OCI-LY3 (cell line): Measurements from ENCODE around the gene DDX24.

Experiments used
- H2AFZ ChIP-seq: fragments of 200-600, 300-600 bp; shearing (Covaris generic); 2 replicates; pipeline ENCODE4 v1.6.0; 2014; ENCODE audit warnings: antibody characterized with exemption, low read depth, low read length
- H3K27ac ChIP-seq: fragments of 200-600, 300-600 bp; sonication (generic); 2 replicates; pipeline ENCODE4 v1.5.1; 2014; ENCODE audit warnings: mild to moderate bottlenecking, low read length, moderate library complexity, mixed read lengths
- H3K27me3 ChIP-seq: fragments of 200-600, 300-600 bp; sonication (generic); 2 replicates; pipeline ENCODE4 v1.6.1; 2014; ENCODE audit warnings: low read depth, low read length, mixed read lengths
- H3K36me3 ChIP-seq: fragments of 200-600, 300-600 bp; sonication (generic); replicated peaks from 2 replicates; pipeline ENCODE3; 2014; ENCODE audit warnings: low read depth, low read length, mixed read lengths
- H3K4me1 ChIP-seq: fragments of 300-600, 200-600 bp; sonication (generic); 2 replicates; pipeline ENCODE4 v1.6.1; 2014; ENCODE audit warnings: low read length, mixed read lengths
- H3K4me2 ChIP-seq: fragments of 200-600, 300-600 bp; sonication (generic); 2 replicates; pipeline ENCODE4 v1.6.1; 2014; ENCODE audit warnings: low read length, mixed read lengths
- H3K4me3 ChIP-seq: fragments of 300-600, 200-600 bp; sonication (generic); 2 replicates; pipeline ENCODE4 v1.5.1; 2014; ENCODE audit warnings: antibody characterized with exemption, mild to moderate bottlenecking, low read length, moderate library complexity
- H3K79me2 ChIP-seq: fragments of 300-600, 200-600 bp; shearing (Covaris generic); 2 replicates; pipeline ENCODE4 v1.6.1; 2014; ENCODE audit warnings: mild to moderate bottlenecking, low read length, mixed read lengths
- H3K9ac ChIP-seq: fragments of 300-600, 200-600 bp; shearing (Covaris generic); 2 replicates; pipeline ENCODE4 v1.6.0; 2014; ENCODE audit warnings: mild to moderate bottlenecking, low read length, moderate library complexity
- H3K9me3 ChIP-seq: fragments of 200-600, 300-600 bp; shearing (Covaris generic); 2 replicates; pipeline ENCODE4 v1.6.1; 2014; ENCODE audit warnings: low read length, mixed read lengths; ENCODE audit not compliant: insufficient read depth
- H4K20me1 ChIP-seq: fragments of 200-600, 300-600 bp; sonication (generic); 2 replicates; pipeline ENCODE4 v1.6.1; 2016; ENCODE audit warnings: low read length, mixed read lengths; ENCODE audit not compliant: insufficient read depth
- CTCF ChIP-seq: fragments of 200-600, 300-600 bp; sonication (generic); IDR thresholded peaks from 2 replicates; pipeline ENCODE4 v1.5.1; 2014; ENCODE audit warnings: antibody characterized with exemption, low read length, low read depth
- EZH2phosphoT487 ChIP-seq: fragments of 200-600 bp; shearing (Covaris generic); IDR thresholded peaks from 2 replicates; pipeline ENCODE4 v1.6.1; 2018; ENCODE audit warnings: antibody characterized with exemption, mixed run types, low read depth

DDX24 gene

DNA sequence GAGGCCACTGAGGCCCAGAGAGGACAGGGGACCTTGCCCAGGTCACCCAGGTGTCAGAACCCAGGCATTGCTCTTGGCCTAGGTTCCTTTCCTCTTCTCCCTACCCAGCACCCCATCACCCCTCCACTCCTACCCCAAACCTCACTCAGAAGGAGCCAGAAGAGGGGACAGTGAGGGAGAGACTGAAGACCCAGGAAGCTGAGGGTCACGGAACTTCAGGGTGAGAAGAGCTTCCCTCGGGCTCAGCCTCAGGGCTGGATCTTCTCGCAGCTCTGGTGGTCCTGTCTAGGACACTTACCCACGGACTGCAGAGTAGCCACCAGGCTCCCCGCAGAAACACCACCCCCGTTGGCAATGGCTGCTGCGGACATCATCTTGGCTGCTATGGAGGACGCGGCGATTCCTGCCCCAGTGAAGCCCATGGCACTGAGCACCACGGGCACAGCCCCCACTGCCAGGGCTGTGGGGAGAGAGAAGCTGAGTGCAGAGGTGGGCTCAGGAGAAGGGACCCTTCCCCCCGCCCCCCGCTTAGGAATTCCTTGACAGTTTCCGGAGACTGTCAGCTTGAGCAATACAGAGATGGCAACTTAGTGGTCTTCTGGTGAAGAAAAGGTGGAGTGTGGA is 47.3 kb upstream of the DDX24 start:
- H3K9ac ChIP-seq, result no peak overlapping the region; the same call in 1 of the 2 replicates

DNA sequence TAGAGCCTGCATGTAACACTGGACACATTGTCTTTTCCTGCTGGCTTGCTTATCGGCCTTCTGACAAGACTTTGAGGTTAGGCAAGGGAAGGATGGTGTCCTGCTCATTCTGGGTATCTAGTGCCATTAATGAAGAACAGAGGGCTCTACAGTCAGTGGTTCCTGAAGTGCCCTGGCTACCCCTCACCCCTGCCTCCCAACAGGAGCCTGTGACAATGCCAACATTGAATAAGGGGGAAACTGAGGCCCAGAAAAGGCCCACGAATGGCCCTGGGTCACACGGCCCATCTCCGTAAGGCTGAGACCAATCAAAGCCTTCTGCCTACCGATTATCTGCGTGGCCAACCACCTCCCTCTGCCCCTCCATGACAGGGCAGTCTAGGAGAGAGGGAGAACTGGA is 46.3 kb upstream of the DDX24 start:
- no peak overlapping the region for H3K4me2 ChIP-seq

More for the DNA sequence above, 47.3 kb upstream of the DDX24 start:
- Histone ChIP-seq H3K79me2 (no peaks in the 10 kb centered on the region), H3K27me3 (0 out of 2 replicates have a peak, but pooled peaks cover 3% of the 10 kb centered on the region), H3K4me3 (peak overlapping the region; percentile 97), H3K4me1 (peaks cover 11% of the 10 kb centered on the region), H3K36me3 (no peaks in the 10 kb centered on the region), H2AFZ (no peak overlapping the region), H3K9me3 (no peaks in the 10 kb centered on the region), H3K27ac (no peak overlapping the region), H3K4me2 (peak overlapping the region; percentile 56), H4K20me1 (no peaks in the 10 kb centered on the region)
- TF ChIP-seq CTCF, result no peak
- no peak for TF ChIP-seq EZH2phosphoT487

GRCh38 chr14:94126800-94127199 is 45.8 kb upstream of the DDX24 start:
- Histone ChIP-seq H3K27me3 (peaks cover 6% of the 10 kb centered on the region; the same call in 1 of the 2 replicates), H3K27ac (no peak overlapping the region), H3K79me2 (no peaks in the 10 kb centered on the region), H3K4me1 (peaks cover 11% of the 10 kb centered on the region), H3K9me3 (no peaks in the 10 kb centered on the region; the same call in 1 of the 2 replicates), H3K36me3 (no peaks in the 10 kb centered on the region), H3K4me2 (no peak overlapping the region), H2AFZ (no peak overlapping the region), H3K9ac (no peak overlapping the region), H4K20me1 (no peaks in the 10 kb centered on the region), H3K4me3 (no peak overlapping the region)
- TF ChIP-seq CTCF, result no peak
- TF ChIP-seq EZH2phosphoT487, result no peak

More for the DNA sequence above, 46.3 kb upstream of the DDX24 start:
- H2AFZ ChIP-seq, result no peak overlapping the region
- no peaks in the 10 kb centered on the region for H4K20me1 ChIP-seq
- no peaks in the 10 kb centered on the region for H3K9me3 ChIP-seq
- no peak overlapping the region for H3K9ac ChIP-seq
- no peaks in the 10 kb centered on the region for H3K36me3 ChIP-seq
- H3K4me3 ChIP-seq, result no peak overlapping the region
- 0 out of 2 replicates have a peak, but pooled peaks cover 3% of the 10 kb centered on the region for H3K27me3 ChIP-seq
- H3K27ac ChIP-seq, result no peak overlapping the region
- no peaks in the 10 kb centered on the region for H3K79me2 ChIP-seq
- no peak for TF ChIP-seq CTCF
- TF ChIP-seq EZH2phosphoT487, result no peak
- peaks cover 11% of the 10 kb centered on the region for H3K4me1 ChIP-seq

DNA sequence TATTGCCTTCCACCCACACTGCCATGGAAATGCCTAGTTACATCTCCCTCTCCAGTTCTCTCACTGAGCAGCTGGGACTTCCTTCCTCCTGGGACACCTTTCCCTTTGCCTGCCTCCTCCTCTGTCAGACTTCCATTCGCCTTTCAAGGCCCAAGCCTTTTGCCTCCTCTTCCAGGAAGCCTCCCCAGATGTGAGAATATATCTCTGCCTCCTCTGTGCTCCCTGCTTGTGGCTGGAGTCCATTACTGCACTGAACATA is 45.3 kb upstream of the DDX24 start:
- H3K79me2 ChIP-seq, result no peaks in the 10 kb centered on the region
- no peak overlapping the region for H3K27ac ChIP-seq
- H3K36me3 ChIP-seq, result no peaks in the 10 kb centered on the region
- no peak overlapping the region for H3K4me2 ChIP-seq
- no peak overlapping the region for H3K9ac ChIP-seq
- H3K4me3 ChIP-seq, result no peak overlapping the region
- no peak overlapping the region for H2AFZ ChIP-seq
- no peaks in the 10 kb centered on the region for H4K20me1 ChIP-seq
- TF ChIP-seq EZH2phosphoT487 (no peak), CTCF (no peak)
- no peaks in the 10 kb centered on the region; the same call in 1 of the 2 replicates for H3K9me3 ChIP-seq
- H3K4me1 ChIP-seq, result peaks cover 11% of the 10 kb centered on the region
- peaks cover 6% of the 10 kb centered on the region; the same call in 1 of the 2 replicates for H3K27me3 ChIP-seq
